ENCODE results near the gene PRAC2.

Gene PRAC2

GRCh38 chr17:48734333-48735061 is 11.5 kb downstream of the PRAC2 start:
- no peak for DNase-seq

GRCh38 chr17:48735062-48735351 is 12.0 kb downstream of the PRAC2 start:
- DNase-seq, result no peak

GRCh38 chr17:48737330-48738043 is 14.5 kb downstream of the PRAC2 start:
- DNase-seq, result no peak

GRCh38 chr17:48738424-48738802 is 15.4 kb downstream of the PRAC2 start:
- DNase-seq, result no peak

GRCh38 chr17:48738803-48739526 is 16.0 kb downstream of the PRAC2 start:
- no peak for DNase-seq

GRCh38 chr17:48740537-48740936 is 17.6 kb downstream of the PRAC2 start:
- no peak for DNase-seq

- DNase-seq, result no peak
Observed at GRCh38 chr17:48745381-48746275, 22.6 kb downstream of the PRAC2 start.

- no peak for DNase-seq
Observed at GRCh38 chr17:48746916-48747444, 24.0 kb downstream of the PRAC2 start.

GRCh38 chr17:48747445-48748363 is 24.7 kb downstream of the PRAC2 start:
- DNase-seq, result no peak

GRCh38 chr17:48748718-48749566 is 26.0 kb downstream of the PRAC2 start:
- DNase-seq, result no peak

GRCh38 chr17:48749621-48750553 is 26.9 kb downstream of the PRAC2 start:
- no peak for DNase-seq

- no peak for DNase-seq
Observed at GRCh38 chr17:48751172-48751571, 28.2 kb downstream of the PRAC2 start.

GRCh38 chr17:48751733-48752398 is 28.9 kb downstream of the PRAC2 start:
- DNase-seq, result no peak

- no peak for DNase-seq
Observed at GRCh38 chr17:48752399-48753288, 29.7 kb downstream of the PRAC2 start.

GRCh38 chr17:48753794-48754499 is 31.0 kb downstream of the PRAC2 start:
- DNase-seq, result no peak

- no peak for DNase-seq
Observed at GRCh38 chr17:48754500-48755261, 31.7 kb downstream of the PRAC2 start.
